HepG2 (cell line): ENCODE measurements around the gene PFKP. TPM values are rescaled to one million over a fixed set of nuclear protein-coding genes. Genes with fewer than 3 reads are reported as not detected.

Experiments
- ATAC-seq: fragments of 200-7000 bp; cut with Tn5 transposase; 3 replicates; pipeline ENCODE4 v1.9.1; 2020; ENCODE audit warnings: mild to moderate bottlenecking, moderate library complexity
- BruUV-seq: library from RNA; stranded (reverse); fragments of 400-500 nt; replicated peaks from 2 replicates; lab custom pipeline; 2021; lab: Mats Ljungman, UMichigan
- CTCF ChIA-PET: fragments of 300-600 bp; formaldehyde crosslinking; extraction: SDS; loops from one replicate; lab custom pipeline; 2021; ENCODE audit warnings: low total read pairs, inconsistent platforms, low intra/inter-chr PET ratio; lab: Yijun Ruan, JAX
- POLR2A ChIA-PET: fragments of 350-600 bp; sonication (Branson Sonifier 250); formaldehyde crosslinking; loops from one replicate; lab custom pipeline; 2020; ENCODE audit warnings: antibody characterized with exemption, inconsistent platforms; lab: Yijun Ruan, JAX
- DNase-seq: peaks from one replicate; pipeline ENCODE4 v3.0.0-alpha.2; 2015; ENCODE audit warnings: low spot score
- FAIRE-seq: peaks from 3 replicates; lab custom pipeline; 2011; peaks lifted over from hg19 to GRCh38; lab: Jason Lieb, UNC
- H2AFZ ChIP-seq: one replicate; pipeline ENCODE4 v1.6.1; 2011; ENCODE audit warnings: low read length, inconsistent platforms
- H3K27ac ChIP-seq: fragments of 300-600 bp; 3 replicates; pipeline ENCODE4 v1.8.0; 2011; ENCODE audit warnings: mixed run types, mild to moderate bottlenecking, mixed read lengths, low read length, inconsistent platforms; ENCODE audit not compliant: insufficient read depth; ENCODE audit errors: extremely low read length
- H3K27me3 ChIP-seq, 2 experiments: fragments of 200-600 bp in 1 of 2; 2 replicates in 1 of 2; 3 replicates in 1 of 2; pipeline versions ENCODE4 v1.6.0 to v1.8.0; 2011; ENCODE audit warnings: low read length in 2 of 2, mild to moderate bottlenecking in 2 of 2, moderate library complexity in 2 of 2, inconsistent platforms in 1 of 2; ENCODE audit not compliant: insufficient read depth in 2 of 2, control insufficient read depth in 1 of 2
- H3K36me3 ChIP-seq, 2 experiments: fragments of 200-600 bp in 1 of 2; replicated peaks in 1 of 2; 2 replicates in 1 of 2; 3 replicates in 1 of 2; pipeline versions ENCODE4 v1.5.1 to v1.8.0; 2011; ENCODE audit warnings: low read length in 2 of 2, inconsistent platforms in 1 of 2; ENCODE audit not compliant: insufficient read depth in 2 of 2, control insufficient read depth in 1 of 2
- H3K4me1 ChIP-seq: 2 replicates; pipeline ENCODE4 v1.5.1; 2012; ENCODE audit warnings: low read length, inconsistent platforms; ENCODE audit not compliant: insufficient read depth
- H3K4me2 ChIP-seq: 2 replicates; pipeline ENCODE4 v1.6.0; 2011; ENCODE audit warnings: low read depth, low read length, inconsistent platforms
- H3K4me3 ChIP-seq, 3 experiments: fragments of 200-600 bp in 1 of 3; sonication (generic), shearing (Covaris generic) in 1 of 3; replicated peaks in 1 of 3; 2 replicates each; pipeline ENCODE4 v1.5.1; 2011 to 2016; ENCODE audit warnings: low read length in 3 of 3, inconsistent platforms in 2 of 3, low read depth in 2 of 3, mild to moderate bottlenecking in 2 of 3, control low read depth in 1 of 3, mixed read lengths in 1 of 3; ENCODE audit not compliant: insufficient read depth in 1 of 3
- H3K79me2 ChIP-seq: one replicate; pipeline ENCODE4 v1.6.1; 2011; ENCODE audit warnings: low read length, inconsistent platforms; ENCODE audit not compliant: insufficient read depth
- H3K9ac ChIP-seq: 2 replicates; pipeline ENCODE4 v1.6.0; 2011; ENCODE audit warnings: mild to moderate bottlenecking, low read depth, low read length, inconsistent platforms; ENCODE audit not compliant: insufficient read depth
- H3K9me3 ChIP-seq: 2 replicates; pipeline ENCODE4 v1.5.1; 2012; ENCODE audit warnings: mild to moderate bottlenecking, low read length
- H4K20me1 ChIP-seq: 2 replicates; pipeline ENCODE4 v1.6.0; 2011; ENCODE audit warnings: inconsistent platforms, mild to moderate bottlenecking, low read length, moderate library complexity; ENCODE audit not compliant: insufficient read depth
- ARID3A ChIP-seq: IDR thresholded peaks from 2 replicates; pipeline ENCODE4 v1.6.1; 2012; ENCODE audit warnings: low read depth, low read length, improper control_type of control experiment
- CENPBD1 ChIP-seq: sonication (generic); formaldehyde crosslinking; IDR thresholded peaks from 2 replicates; pipeline ENCODE4 v1.8.0; 2022; ENCODE audit warnings: missing genetic modification reagents, low read depth, mild to moderate bottlenecking, borderline replicate concordance
- DMTF1 ChIP-seq: sonication (generic); formaldehyde crosslinking; IDR thresholded peaks from 2 replicates; pipeline ENCODE4 v1.4.0; 2020; ENCODE audit warnings: mild to moderate bottlenecking, missing genetic modification reagents
- GRHL1 ChIP-seq: sonication (generic); formaldehyde crosslinking; conservative IDR thresholded peaks from 2 replicates; pipeline ENCODE4 v1.8.0; 2022; ENCODE audit warnings: missing genetic modification reagents
- MIER2 ChIP-seq: IDR thresholded peaks from 2 replicates; pipeline ENCODE4 v1.6.1; 2016; ENCODE audit warnings: missing biosample characterization, missing genetic modification reagents
- MYNN ChIP-seq: sonication (generic); formaldehyde crosslinking; IDR thresholded peaks from 2 replicates; pipeline ENCODE4 v1.4.0; 2020; ENCODE audit warnings: mild to moderate bottlenecking, low read depth, missing genetic modification reagents
- NFKB2 ChIP-seq: sonication (generic); formaldehyde crosslinking; IDR thresholded peaks from 2 replicates; pipeline ENCODE4 v1.4.0; 2020; ENCODE audit warnings: missing genetic modification reagents, borderline replicate concordance
- PREB ChIP-seq: sonication (generic); formaldehyde crosslinking; IDR thresholded peaks from 2 replicates; pipeline ENCODE4 v1.4.0; 2020; ENCODE audit warnings: missing genetic modification reagents
- RFXAP ChIP-seq: sonication (generic); formaldehyde crosslinking; IDR thresholded peaks from 2 replicates; pipeline ENCODE4 v1.4.0; 2020; ENCODE audit warnings: missing genetic modification reagents, borderline replicate concordance
- TBL1XR1 ChIP-seq: fragments of 150-350 bp; IDR thresholded peaks from 2 replicates; pipeline ENCODE4 v1.6.1; 2014; ENCODE audit warnings: borderline replicate concordance, low read length; ENCODE audit not compliant: partially characterized antibody
- ZBTB42 ChIP-seq: sonication (generic); formaldehyde crosslinking; IDR thresholded peaks from 2 replicates; pipeline ENCODE4 v1.5.0; 2020; ENCODE audit warnings: mild to moderate bottlenecking, missing genetic modification reagents
- ZC3H13 ChIP-seq: sonication (generic); formaldehyde crosslinking; IDR thresholded peaks from 2 replicates; pipeline ENCODE4 v1.8.1; 2023; ENCODE audit warnings: mild to moderate bottlenecking, missing genetic modification reagents, moderate library complexity
- ZNF468 ChIP-seq: sonication (generic); formaldehyde crosslinking; IDR thresholded peaks from 2 replicates; pipeline ENCODE4 v1.8.0; 2022; ENCODE audit warnings: mild to moderate bottlenecking, moderate library complexity, missing genetic modification reagents
- ZNF484 ChIP-seq: sonication (generic); formaldehyde crosslinking; IDR thresholded peaks from 2 replicates; pipeline ENCODE4 v1.5.1; 2020; ENCODE audit warnings: mild to moderate bottlenecking, low read depth, missing genetic modification reagents, borderline replicate concordance
- ZNF570 ChIP-seq: sonication (generic); formaldehyde crosslinking; IDR thresholded peaks from 2 replicates; pipeline ENCODE4 v1.4.0; 2020; ENCODE audit warnings: mild to moderate bottlenecking, missing genetic modification reagents, borderline replicate concordance
- ZNF597 ChIP-seq: sonication (generic); formaldehyde crosslinking; IDR thresholded peaks from 2 replicates; pipeline ENCODE4 v1.5.0; 2020; ENCODE audit warnings: missing genetic modification reagents
- ZNF75D ChIP-seq: sonication (generic); formaldehyde crosslinking; IDR thresholded peaks from 2 replicates; pipeline ENCODE4 v1.8.1; 2023; ENCODE audit warnings: missing genetic modification reagents, mild to moderate bottlenecking, borderline replicate concordance
- WGBS: methylation state at CpG from one replicate; pipeline ENCODE4 v1.1.6; 2017; ENCODE audit warnings: low lambda C conversion rate; 5-methylcytosine and 5-hydroxymethylcytosine counted together
- in situ Hi-C: cut with HindIII; loops from 2 replicates; pipeline ENCODE4 v1.10.0; 2017; ENCODE audit warnings: low pct_unique_long_range_greater_than_20kb; ENCODE audit not compliant: extremely low pct_ligation_motif_present
- intact Hi-C: fragments of 100-400 bp; cut with micrococcal nuclease; formaldehyde crosslinking; loops from one replicate; pipeline ENCODE4 v1.10.0; 2022; ENCODE audit not compliant: unreplicated experiment
- polyA plus RNA-seq, 8 experiments: library from polyadenylated mRNA; depleted of rRNA in 3 of 8; stranded (reverse) in 7 of 8; unstranded in 1 of 8; fragments of >200 nt; fragmentation: Illumina TruSeq in 4 of 8; extraction: Trizol in 4 of 8; gene quantifications; 2 replicates each; pipeline versions ENCODE4 v1.2.1 to v1.2.3, GENCODE V29; 2011 to 2016; ENCODE audit warnings: low read depth in 4 of 8, missing spikeins in 1 of 8, mixed read lengths in 1 of 8; ENCODE audit not compliant: insufficient read depth in 1 of 8
- total RNA-seq, 5 experiments: library from RNA; depleted of rRNA; stranded (reverse); fragments of >200 nt; fragmentation: Illumina TruSeq; extraction: Trizol; gene quantifications; 2 replicates each; pipeline ENCODE4 v1.2.3, GENCODE V29; 2016; ENCODE audit warnings: low read depth in 1 of 5

PFKP gene
- total and polyA plus RNA-seq, 2 of the 13 experiments (the other 11 are each of a cell fraction or from before 2014, with no cell fraction given), result 0.80 to 2.4 TPM

GRCh38 chr10:3018247-3018646, 49.1 kb upstream of the PFKP start:
- H3K9me3 ChIP-seq, result no peaks in the 10 kb centered on the region
- ATAC-seq, result no peak
- ChIA-PET POLR2A (no interaction called here), CTCF (no interaction called here)
- FAIRE-seq, result no peak
- intact Hi-C loops (no loop called here), in situ Hi-C loops (no loop called here)
- no peak overlapping the region for H3K27ac ChIP-seq
- no peak for DNase-seq
- H3K79me2 ChIP-seq, result no peaks in the 10 kb centered on the region
- no peaks in the 10 kb centered on the region for H3K36me3 ChIP-seq
- no peaks in the 10 kb centered on the region for H3K4me1 ChIP-seq
- H3K9ac ChIP-seq, result no peak overlapping the region
- no peak overlapping the region for H2AFZ ChIP-seq
- H3K4me2 ChIP-seq, result no peak overlapping the region
- no peak overlapping the region for H3K4me3 ChIP-seq
- BruUV-seq, result no TSS peak
- H4K20me1 ChIP-seq, result no peaks in the 10 kb centered on the region
- peaks cover 7 to 30% of the 10 kb centered on the region in 2 experiments for H3K27me3 ChIP-seq
- 2% methylated on average over 4 of the region's 4 CpGs for WGBS
- TF ChIP-seq ZNF570 (CRISPR knock-in tag), result no peak
- no peak for TF ChIP-seq ZNF468 (CRISPR knock-in tag)
- TF ChIP-seq ARID3A, result no peak
- no peak for TF ChIP-seq RFXAP
- no peak for TF ChIP-seq DMTF1
- no peak for TF ChIP-seq GRHL1 (CRISPR knock-in tag)
- no peak for TF ChIP-seq MIER2 (CRISPR knock-in tag)
- TF ChIP-seq ZNF597 (CRISPR knock-in tag), result no peak
- no peak for TF ChIP-seq NFKB2 (CRISPR knock-in tag)
- no peak for TF ChIP-seq MYNN (CRISPR knock-in tag)
- TF ChIP-seq ZC3H13 (CRISPR knock-in tag), result no peak
- no peak for TF ChIP-seq ZNF75D
- no peak for TF ChIP-seq TBL1XR1
- TF ChIP-seq ZNF484, result no peak
- no peak for TF ChIP-seq CENPBD1 (CRISPR knock-in tag)
- no peak for TF ChIP-seq ZBTB42 (CRISPR knock-in tag)
- no peak for TF ChIP-seq PREB (CRISPR knock-in tag)
